ENCODE results near the gene PRH2. TPM values are rescaled to one million over a fixed set of nuclear protein-coding genes. Genes with fewer than 3 reads are reported as not detected.

PRH2 gene
- total and polyA plus RNA-seq, 7 donors = not detected

- TF ChIP-seq CTCF (IDR thresholded peaks at IDR 0.05) = no peak
- H3K36me3 ChIP-seq (ENCODE audit: insufficient read depth in 1 of 2, low read depth in 1 of 2) = no peaks in the 10 kb centered on the region
- no peak for DNase-seq
- intact Hi-C loops (cut with DNase I) = no loop called here
- no peaks in the 10 kb centered on the region for H3K9me3 ChIP-seq
- ATAC-seq = no peak
- no peaks in the 10 kb centered on the region for H3K27me3 ChIP-seq (ENCODE audit: insufficient read depth in 3 of 3, low read length in 2 of 3)
- H3K4me3 ChIP-seq = no peak within 1 kb of the TSS
- H3K4me1 ChIP-seq = no peaks in the 10 kb centered on the region
- no peak within 1 kb of the TSS for H3K27ac ChIP-seq
- 84 to 89% (median 85%) methylated on average over 1 of the region's 1 CpG for WGBS, 3 donors
Measured at GRCh38 chr12:10939163-10939562, 10.1 kb downstream of the PRH2 start, which contains the start of gene TAS2R14. Gene TAS2R14 (minus strand): TSS chr12:10939263. CDS start chr12:10939207, 56 bp downstream.

- H3K4me1 ChIP-seq = no peaks in the 10 kb centered on the region
- no peak overlapping the region for H3K27ac ChIP-seq
- intact Hi-C loops (cut with DNase I) = no loop called here
- H3K4me3 ChIP-seq = no peak overlapping the region
- H3K9me3 ChIP-seq = no peaks in the 10 kb centered on the region
- no peak for TF ChIP-seq CTCF (IDR thresholded peaks at IDR 0.05)
- H3K36me3 ChIP-seq (ENCODE audit: insufficient read depth in 1 of 2, low read depth in 1 of 2) = no peaks in the 10 kb centered on the region
- no peaks in the 10 kb centered on the region for H3K27me3 ChIP-seq (ENCODE audit: insufficient read depth in 3 of 3, low read length in 2 of 3)
- WGBS, 3 donors = 94 to 98% (median 96%) methylated on average over 2 of the region's 2 CpGs
- no peak for DNase-seq
- no peak for ATAC-seq
Measured at GRCh38 chr12:10940389-10940788, 11.4 kb downstream of the PRH2 start.

DNA sequence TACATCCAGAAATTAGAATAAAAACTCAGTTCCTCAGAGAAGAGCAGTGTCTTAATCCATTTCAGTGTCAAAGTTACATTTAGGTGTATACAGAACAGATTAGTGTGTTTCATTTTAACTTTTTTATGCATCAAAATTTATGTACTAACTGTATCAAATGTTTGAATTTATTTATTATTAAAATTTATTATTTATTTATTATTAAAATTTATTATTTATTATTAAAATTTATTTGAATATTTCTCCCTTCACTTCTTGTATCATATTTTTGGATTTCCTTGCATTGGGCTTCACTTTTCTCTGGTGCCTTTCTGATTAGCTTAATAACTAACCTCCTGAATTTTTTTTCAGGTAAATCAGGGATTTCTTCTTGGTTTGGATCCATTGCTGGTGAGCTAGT is 12.3 kb downstream of the PRH2 start:
- Histone ChIP-seq H3K27ac (no peak overlapping the region), H3K27me3 (ENCODE audit: insufficient read depth in 3 of 3, low read length in 2 of 3) (no peaks in the 10 kb centered on the region), H3K4me1 (no peaks in the 10 kb centered on the region), H3K36me3 (ENCODE audit: insufficient read depth in 1 of 2, low read depth in 1 of 2) (no peaks in the 10 kb centered on the region), H3K4me3 (no peak overlapping the region), H3K9me3 (no peaks in the 10 kb centered on the region)
- no peak for ATAC-seq
- DNase-seq = no peak
- intact Hi-C loops (cut with DNase I) = no loop called here
- TF ChIP-seq CTCF (IDR thresholded peaks at IDR 0.05) = no peak

GRCh38 chr12:10941916-10942607 is 13.0 kb downstream of the PRH2 start:
- Histone ChIP-seq H3K4me3 (no peak overlapping the region), H3K27me3 (ENCODE audit: insufficient read depth in 3 of 3, low read length in 2 of 3) (no peaks in the 10 kb centered on the region), H3K27ac (no peak overlapping the region), H3K9me3 (no peaks in the 10 kb centered on the region), H3K36me3 (ENCODE audit: insufficient read depth in 1 of 2, low read depth in 1 of 2) (no peaks in the 10 kb centered on the region), H3K4me1 (no peaks in the 10 kb centered on the region)
- no peak for TF ChIP-seq CTCF (IDR thresholded peaks at IDR 0.05)
- ATAC-seq = peak in 1 of 4 donors; percentile 25
- 72 to 80% (median 77%) methylated on average over 4 of the region's 4 CpGs for WGBS, 3 donors
- no peak for DNase-seq
- intact Hi-C loops (cut with DNase I) = no loop called here

- WGBS, 3 donors = 99 to 100% (median 99%) methylated on average over 2 of the region's 2 CpGs
- intact Hi-C loops (cut with DNase I) = no loop called here
Measured at GRCh38 chr12:10943167-10943566, 14.1 kb downstream of the PRH2 start.

More at GRCh38 chr12:10943167-10943566, 14.1 kb downstream of the PRH2 start:
- H3K9me3 ChIP-seq = no peaks in the 10 kb centered on the region
- ATAC-seq (no peak), DNase-seq (no peak)
- no peaks in the 10 kb centered on the region for H3K4me1 ChIP-seq
- H3K4me3 ChIP-seq = no peak overlapping the region
- no peak overlapping the region for H3K27ac ChIP-seq
- no peaks in the 10 kb centered on the region for H3K27me3 ChIP-seq (ENCODE audit: insufficient read depth in 3 of 3, low read length in 2 of 3)
- no peaks in the 10 kb centered on the region for H3K36me3 ChIP-seq (ENCODE audit: insufficient read depth in 1 of 2, low read depth in 1 of 2)
- no peak for TF ChIP-seq CTCF (IDR thresholded peaks at IDR 0.05)

Data from psoas muscle (tissue), 8 donors.